GM18505 (cell line): ENCODE data around the gene CDCA4.

Source experiments
- ATAC-seq: cut with Tn5 transposase; IDR thresholded peaks from one replicate; pipeline ENCODE4 v1.9.1; 2021; ENCODE audit not compliant: unreplicated experiment
- POLR2A ChIP-seq: IDR thresholded peaks from 4 replicates; pipeline ENCODE4 v1.6.1; 2011; ENCODE audit warnings: borderline replicate concordance; ENCODE audit not compliant: insufficient read depth, insufficient read length; ENCODE audit errors: extremely low read depth

CDCA4 gene

DNA sequence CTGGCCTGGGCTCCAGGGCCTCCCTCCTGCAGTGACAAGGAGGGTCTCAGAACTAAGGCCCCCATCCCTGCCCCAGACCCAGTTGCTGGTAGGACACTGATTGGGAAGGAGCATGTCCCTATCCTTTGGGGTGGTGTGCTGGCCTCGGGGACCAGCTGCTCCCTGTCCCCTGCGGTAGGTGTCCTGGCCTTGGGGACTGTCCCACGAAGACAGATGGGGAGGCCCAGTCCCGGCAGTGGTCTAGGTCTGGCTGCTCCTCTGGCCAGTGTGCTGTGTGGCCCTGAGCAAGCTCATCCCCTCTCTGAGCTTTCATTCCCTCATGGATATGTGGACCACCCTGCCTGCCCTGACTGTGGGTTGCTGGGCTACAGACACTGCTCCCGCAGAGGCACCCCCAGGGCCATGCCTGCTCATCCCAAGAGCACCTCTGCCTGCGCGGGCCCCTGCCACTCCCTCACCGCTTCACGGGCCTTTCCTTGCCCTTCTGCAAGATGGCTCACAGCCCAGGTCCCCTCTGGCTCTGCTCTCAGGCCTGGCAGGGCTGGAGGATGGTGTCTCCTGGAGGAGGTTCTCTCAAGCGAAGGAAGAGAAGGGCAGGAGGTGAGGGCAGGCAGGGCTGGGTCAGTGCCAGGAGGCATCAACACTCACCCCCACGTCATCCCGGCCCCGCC lies 55.2 kb downstream of the CDCA4 start:
- TF ChIP-seq POLR2A = no peak
- no peak for ATAC-seq

DNA sequence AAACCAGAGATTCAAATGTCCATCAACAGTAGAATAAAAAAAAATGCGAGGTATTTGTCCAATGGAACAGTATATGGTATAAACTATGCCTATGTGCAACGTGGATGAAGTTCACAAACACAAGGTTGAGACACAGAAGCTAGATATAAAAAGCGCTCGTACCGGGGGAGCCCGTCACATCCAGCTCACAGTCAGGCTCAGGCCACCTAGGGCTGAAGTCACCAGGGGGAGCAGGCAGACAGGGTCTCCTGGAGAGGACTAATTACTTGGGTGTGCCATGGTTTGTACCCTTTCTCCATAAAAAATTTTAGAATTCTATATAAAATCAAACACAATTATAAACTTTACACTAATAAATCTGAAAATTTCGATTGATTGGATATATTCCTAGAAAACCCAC lies 56.3 kb downstream of the CDCA4 start:
- ATAC-seq = no peak

More for the DNA sequence above, 56.3 kb downstream of the CDCA4 start:
- no peak for TF ChIP-seq POLR2A
